HCT116 (cell line): ENCODE results near the gene BSCL2. TPM values are rescaled to one million over a fixed set of nuclear protein-coding genes. Genes with fewer than 3 reads are reported as not detected.

Experiments used
- ATAC-seq: fragments of 200-7000 bp; cut with Tn5 transposase; 2 replicates; pipeline ENCODE4 v1.9.1; 2020; ENCODE audit warnings: mild to moderate bottlenecking, moderate library complexity
- BruUV-seq: library from RNA; stranded (reverse); fragments of 400-500 nt; replicated peaks from 2 replicates; lab custom pipeline; 2021; lab: Mats Ljungman, UMichigan
- CTCF ChIA-PET: fragments of 300-600 bp; sonication (Branson Sonifier 250); formaldehyde crosslinking; loops from one replicate; lab custom pipeline; 2021; ENCODE audit warnings: antibody characterized with exemption; lab: Charles Lee
- POLR2A ChIA-PET: fragments of 300-600, 350-600 bp; sonication (Branson Sonifier 250); formaldehyde crosslinking; loops from one replicate; lab custom pipeline; 2021; ENCODE audit warnings: antibody characterized with exemption; lab: Charles Lee
- RAD21 ChIA-PET, 2 experiments: fragments of 300-600 bp; sonication (Branson Sonifier 250); formaldehyde crosslinking; loops; one replicate each; lab custom pipeline; 2023; ENCODE audit warnings: low total read pairs in 2 of 2; ENCODE audit not compliant: uncharacterized antibody in 2 of 2, unreplicated experiment in 2 of 2, low non-redundant PET in 1 of 2; lab: Charles Lee
- DNase-seq: peaks from one replicate; pipeline ENCODE4 v3.0.0-alpha.2; 2010; ENCODE audit warnings: low read depth, low spot score
- H2AFZ ChIP-seq: fragments of 200-600 bp; shearing (Covaris generic), sonication (generic); 2 replicates; pipeline ENCODE4 v1.6.1; 2017; ENCODE audit warnings: low read depth, mixed run types, mixed read lengths, antibody characterized with exemption, low read length; ENCODE audit not compliant: poor library complexity, severe bottlenecking
- H3K27ac ChIP-seq: 2 replicates; pipeline ENCODE4 v1.5.1; 2012; ENCODE audit warnings: low read depth, low read length
- H3K27me3 ChIP-seq: fragments of 200-600 bp; sonication (generic); 2 replicates; pipeline ENCODE4 v1.6.1; 2016; ENCODE audit warnings: mixed run types, low read length, mixed read lengths; ENCODE audit not compliant: insufficient read depth
- H3K36me3 ChIP-seq, 2 experiments: fragments of 200-500 bp in 1 of 2; fragments of 200-600 bp in 1 of 2; sonication (Bioruptor generic) in 1 of 2; sonication (generic) in 1 of 2; 2 replicates each; pipeline versions ENCODE4 v1.5.1 to v1.6.1; 2014 to 2016; ENCODE audit warnings: low read length in 2 of 2, inconsistent platforms in 1 of 2, mixed read lengths in 1 of 2, mixed run types in 1 of 2; ENCODE audit not compliant: insufficient read depth in 2 of 2, control insufficient read depth in 1 of 2
- H3K4me1 ChIP-seq, 2 experiments: fragments of 200-600 bp in 1 of 2; sonication (generic) in 1 of 2; 2 replicates each; pipeline versions ENCODE4 v1.5.1 to v1.6.1; 2012 to 2017; ENCODE audit warnings: low read length in 2 of 2, inconsistent platforms in 1 of 2, mild to moderate bottlenecking in 1 of 2, mixed read lengths in 1 of 2, mixed run types in 1 of 2, moderate library complexity in 1 of 2; ENCODE audit not compliant: insufficient read depth in 2 of 2, control insufficient read depth in 1 of 2
- H3K4me2 ChIP-seq: fragments of 200-600 bp; sonication (generic); 2 replicates; pipeline ENCODE4 v1.6.1; 2017; ENCODE audit warnings: mixed run types, low read length, mixed read lengths
- H3K4me3 ChIP-seq, 2 experiments: fragments of 200-600 bp in 1 of 2; sonication (generic) in 1 of 2; replicated peaks in 1 of 2; 2 replicates each; pipeline ENCODE4 v1.5.1; 2011 to 2016; ENCODE audit warnings: low read length in 2 of 2, control low read depth in 1 of 2, low read depth in 1 of 2, mild to moderate bottlenecking in 1 of 2, mixed read lengths in 1 of 2, mixed run types in 1 of 2
- H3K79me2 ChIP-seq: fragments of 200-600 bp; sonication (generic); 2 replicates; pipeline ENCODE4 v1.6.1; 2017; ENCODE audit warnings: mild to moderate bottlenecking, mixed run types, low read length, moderate library complexity, mixed read lengths; ENCODE audit not compliant: insufficient read depth
- H3K9ac ChIP-seq: fragments of 200-600 bp; sonication (generic); 2 replicates; pipeline ENCODE4 v1.6.1; 2016; ENCODE audit warnings: low read length, mixed read lengths
- H3K9me2 ChIP-seq: fragments of 200-600 bp; sonication (generic), shearing (Covaris generic); 2 replicates; pipeline ENCODE4 v1.6.1; 2017; ENCODE audit warnings: mixed run types, mild to moderate bottlenecking, moderate library complexity; ENCODE audit not compliant: insufficient read depth
- H3K9me3 ChIP-seq, 2 experiments: fragments of 200-500 bp in 1 of 2; fragments of 200-600 bp in 1 of 2; sonication (Bioruptor generic) in 1 of 2; sonication (generic) in 1 of 2; 2 replicates each; pipeline ENCODE4 v1.6.1; 2014 to 2017; ENCODE audit warnings: low read length in 2 of 2, mixed read lengths in 2 of 2, inconsistent platforms in 1 of 2, low read depth in 1 of 2, mild to moderate bottlenecking in 1 of 2, mixed run types in 1 of 2, moderate library complexity in 1 of 2; ENCODE audit not compliant: control insufficient read depth in 1 of 2, insufficient read depth in 1 of 2
- H4K20me1 ChIP-seq: fragments of 200-600 bp; sonication (generic), shearing (Covaris generic); 2 replicates; pipeline ENCODE4 v1.6.1; 2017; ENCODE audit warnings: mixed run types, mild to moderate bottlenecking, moderate library complexity; ENCODE audit not compliant: insufficient read depth
- CBX3 ChIP-seq: IDR thresholded peaks from 2 replicates; pipeline ENCODE4 v1.6.1; 2012; ENCODE audit warnings: low read depth
- CEBPB ChIP-seq: IDR thresholded peaks from 2 replicates; pipeline ENCODE4 v1.6.1; 2012; ENCODE audit warnings: low read depth
- CTCF ChIP-seq, 3 experiments: fragments of 200-600 bp in 1 of 3; sonication (generic) in 1 of 3; IDR thresholded peaks in 2 of 3; conservative IDR thresholded peaks in 1 of 3; 2 replicates each; pipeline ENCODE4 v1.5.1; 2012 to 2017; ENCODE audit warnings: low read depth in 2 of 3, low read length in 2 of 3, antibody characterized with exemption in 1 of 3, borderline replicate concordance in 1 of 3, control low read depth in 1 of 3, mild to moderate bottlenecking in 1 of 3, mixed read lengths in 1 of 3, mixed run types in 1 of 3, moderate library complexity in 1 of 3; ENCODE audit not compliant: insufficient read depth in 1 of 3
- EGR1 ChIP-seq: IDR thresholded peaks from 2 replicates; pipeline ENCODE4 v1.6.1; 2012; ENCODE audit warnings: low read depth
- FOSL1 ChIP-seq: IDR thresholded peaks from 2 replicates; pipeline ENCODE4 v1.6.1; 2012; ENCODE audit warnings: low read depth
- MAX ChIP-seq: IDR thresholded peaks from 2 replicates; pipeline ENCODE4 v1.6.1; 2012
- POLR2AphosphoS5 ChIP-seq: IDR thresholded peaks from 2 replicates; pipeline ENCODE4 v1.6.1; 2011; ENCODE audit warnings: mild to moderate bottlenecking, low read depth, low read length, moderate library complexity
- RAD21 ChIP-seq: IDR thresholded peaks from 2 replicates; pipeline ENCODE4 v1.6.1; 2012; ENCODE audit warnings: low read depth, mild to moderate bottlenecking
- REST ChIP-seq: IDR thresholded peaks from 2 replicates; pipeline ENCODE4 v1.6.1; 2012; ENCODE audit warnings: low read depth
- SIN3A ChIP-seq: IDR thresholded peaks from 2 replicates; pipeline ENCODE4 v1.6.1; 2012; ENCODE audit warnings: low read depth
- SRF ChIP-seq: IDR thresholded peaks from 2 replicates; pipeline ENCODE4 v1.6.1; 2012; ENCODE audit warnings: low read depth
- ZNF274 ChIP-seq: fragments of 200-500 bp; sonication (Bioruptor generic); IDR thresholded peaks from 2 replicates; pipeline ENCODE4 v1.6.1; 2014; ENCODE audit warnings: mild to moderate bottlenecking, low read depth, low read length, inconsistent platforms
- intact Hi-C: fragments of 100-400 bp; cut with micrococcal nuclease; formaldehyde crosslinking; loops from 2 replicates; pipeline ENCODE4 v1.10.0; 2022
- total RNA-seq: library from RNA; stranded (reverse); gene quantifications from one replicate; pipeline ENCODE4 v1.2.1, GENCODE V29; 2021; ENCODE audit not compliant: unreplicated experiment

BSCL2 gene
- total RNA-seq, 1 experiment from 2014 or later, result 62.0 TPM

GRCh38 chr11:62671608-62672389 is 35.4 kb downstream of the BSCL2 start, which contains the start of the genes LBHD1 and UQCC3 (continued):
- no peak for TF ChIP-seq RAD21
- TF ChIP-seq SIN3A, result no peak
- TF ChIP-seq POLR2AphosphoS5, result peak; percentile 92
- no peak for TF ChIP-seq MAX
- no peak for TF ChIP-seq EGR1

- H3K4me1 ChIP-seq, result peaks cover 39 to 65% of the 10 kb centered on the region in 2 experiments
- intact Hi-C loops, result loop anchor here (5.0 to 10.0 kb wide), 3 partner anchors 79 to 116 kb away; partner anchors contain the start of genes POLR2G, TMEM179B and TUT1
- no peaks in the 10 kb centered on the region for H4K20me1 ChIP-seq
- H3K79me2 ChIP-seq, result peaks cover 76% of the 10 kb centered on the region
- TF ChIP-seq CTCF (IDR thresholded peaks at IDR 0.05 in 2 of 3, conservative IDR thresholded peaks at IDR 0.05 in 1 of 3; ENCODE audit: borderline replicate concordance in 1 of 3, insufficient read depth in 1 of 3, low read depth in 2 of 3, low read length in 2 of 3) (no peak), REST (no peak), CEBPB (no peak), CBX3 (no peak), SIN3A (no peak), SRF (no peak), EGR1 (no peak), FOSL1 (no peak), ZNF274 (no peak)
- TF ChIP-seq, all 23 proteins: peak for 0
- DNase-seq (no peak), ATAC-seq (peak; percentile 10; the same call in 1 of the 2 replicates)
- peak overlapping the region; percentile 100 for H3K9ac ChIP-seq
- ChIA-PET CTCF (interaction anchor here (1.4 to 2.9 kb wide), 2 partner anchors 10 to 69 kb away, joined by 3 to 16 read pairs; partner anchors contain the start of gene MTA2), POLR2A (interaction anchor here (0.8 to 4.3 kb wide), 17 partner anchors 10 to 276 kb away, joined by 3 to 22 read pairs (median 4); partner anchors contain the start of genes AHNAK, EEF1G, INTS5 and MTA2), RAD21 (no interaction called here)
- no TSS peak for BruUV-seq
- peak overlapping the region; percentile 95 for H3K4me2 ChIP-seq
- peak overlapping the region; percentile 98 for H3K27ac ChIP-seq
- peak overlapping the region; percentile 96 to 97 for H3K4me3 ChIP-seq
- H3K27me3 ChIP-seq, result no peaks in the 10 kb centered on the region
- peak overlapping the region; percentile 1 for H2AFZ ChIP-seq
- H3K9me2 ChIP-seq, result no peaks in the 10 kb centered on the region
- no peaks in the 10 kb centered on the region for H3K9me3 ChIP-seq
- H3K36me3 ChIP-seq, result peaks cover 3 to 11% of the 10 kb centered on the region in 2 experiments; a peak in 2 of 4 replicates
These were observed 36.0 kb downstream of the BSCL2 start for GRCh38 chr11:62671236-62671607.
